Measurements from ENCODE around the gene SIPA1L3.
A peak's percentile ranks its signal among the peaks of the same experiment; 100 is the strongest.
"Not testable (repeated sequence)": the region's sequence is repeated elsewhere in the genome, so short reads cannot be mapped to it uniquely, and the experiment has no call there.

The SIPA1L3 gene

DNA sequence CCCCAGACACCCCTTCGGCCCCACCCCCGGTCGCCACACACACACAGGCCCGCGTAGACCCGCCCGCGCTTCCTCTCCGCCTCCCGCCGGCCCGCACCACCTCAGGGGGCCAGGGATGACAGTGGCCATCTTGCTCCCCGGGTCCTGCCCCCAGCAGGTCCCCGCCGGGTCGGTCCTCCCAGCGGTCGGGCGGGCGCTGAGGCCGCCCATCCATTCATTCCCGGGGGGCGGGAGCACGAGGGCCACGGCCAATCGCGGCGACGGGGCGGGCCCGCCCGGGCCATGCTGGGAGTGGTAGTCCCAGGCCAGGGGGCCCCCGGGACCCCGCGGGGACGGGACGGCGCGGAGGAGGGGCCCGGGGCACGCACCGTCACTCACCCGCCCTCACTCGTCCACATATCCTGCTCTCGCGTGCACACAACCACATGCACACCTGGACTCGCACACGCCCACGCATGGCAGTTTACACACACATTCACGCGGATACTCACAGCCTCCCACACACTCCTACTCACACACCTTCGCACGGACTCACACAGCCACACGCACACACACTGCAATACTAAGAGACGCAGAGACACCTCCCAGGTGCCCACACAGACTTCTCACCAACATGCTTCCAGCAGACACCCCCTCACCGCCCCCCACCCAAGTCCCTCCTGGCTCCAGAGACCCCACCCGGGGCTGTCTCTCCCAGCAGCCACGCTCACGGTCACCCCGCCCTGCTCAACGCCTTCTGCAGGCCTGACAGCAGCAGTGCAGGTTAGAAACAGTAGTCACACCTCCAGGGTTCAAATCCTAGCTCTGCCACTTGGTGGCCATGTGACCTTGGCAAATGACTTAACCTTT lies 317.2 kb downstream of the SIPA1L3 start, which contains the start of gene DPF1:
TSS of gene DPF1 (minus strand) at position 209 of the 849 bp plus-strand sequence. CDS start at position 129, 80 bp downstream.
- DNase-seq (ENCODE audit: low spot score) = peak; percentile 97
- TF ChIP-seq, protein P1, sequence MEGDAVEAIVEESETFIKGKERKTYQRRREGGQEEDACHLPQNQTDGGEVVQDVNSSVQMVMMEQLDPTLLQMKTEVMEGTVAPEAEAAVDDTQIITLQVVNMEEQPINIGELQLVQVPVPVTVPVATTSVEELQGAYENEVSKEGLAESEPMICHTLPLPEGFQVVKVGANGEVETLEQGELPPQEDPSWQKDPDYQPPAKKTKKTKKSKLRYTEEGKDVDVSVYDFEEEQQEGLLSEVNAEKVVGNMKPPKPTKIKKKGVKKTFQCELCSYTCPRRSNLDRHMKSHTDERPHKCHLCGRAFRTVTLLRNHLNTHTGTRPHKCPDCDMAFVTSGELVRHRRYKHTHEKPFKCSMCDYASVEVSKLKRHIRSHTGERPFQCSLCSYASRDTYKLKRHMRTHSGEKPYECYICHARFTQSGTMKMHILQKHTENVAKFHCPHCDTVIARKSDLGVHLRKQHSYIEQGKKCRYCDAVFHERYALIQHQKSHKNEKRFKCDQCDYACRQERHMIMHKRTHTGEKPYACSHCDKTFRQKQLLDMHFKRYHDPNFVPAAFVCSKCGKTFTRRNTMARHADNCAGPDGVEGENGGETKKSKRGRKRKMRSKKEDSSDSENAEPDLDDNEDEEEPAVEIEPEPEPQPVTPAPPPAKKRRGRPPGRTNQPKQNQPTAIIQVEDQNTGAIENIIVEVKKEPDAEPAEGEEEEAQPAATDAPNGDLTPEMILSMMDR (IDR thresholded peaks at IDR 0.05; ENCODE audit: borderline replicate concordance, control extremely low read depth, extremely low read depth, insufficient read depth, missing control alignments) = peak; percentile 15
- in situ Hi-C loops (cut with MboI; ENCODE audit: low sequenced_read_pairs, unreplicated experiment) = no loop called here

DNA sequence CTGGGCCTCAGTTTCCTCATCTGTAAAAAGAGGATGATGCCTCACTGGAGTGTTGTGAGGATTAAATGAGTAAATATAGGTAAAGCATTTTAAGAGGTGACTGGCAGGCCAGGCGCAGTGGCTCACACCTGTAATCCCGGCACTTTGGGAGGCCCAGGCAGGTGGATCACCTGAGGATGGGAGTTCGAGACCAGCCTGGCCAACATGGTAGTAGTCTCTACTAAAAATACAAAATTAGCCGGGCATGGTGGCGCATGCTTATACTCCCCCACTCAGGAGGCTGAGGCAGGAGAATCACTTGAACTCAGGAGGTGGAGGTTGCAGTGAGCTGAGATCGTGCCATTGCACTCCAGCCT lies 317.8 kb downstream of the SIPA1L3 start:
- in situ Hi-C loops (cut with MboI; ENCODE audit: low sequenced_read_pairs, unreplicated experiment); DNase-seq (ENCODE audit: low spot score): not testable (repeated sequence)

DNA sequence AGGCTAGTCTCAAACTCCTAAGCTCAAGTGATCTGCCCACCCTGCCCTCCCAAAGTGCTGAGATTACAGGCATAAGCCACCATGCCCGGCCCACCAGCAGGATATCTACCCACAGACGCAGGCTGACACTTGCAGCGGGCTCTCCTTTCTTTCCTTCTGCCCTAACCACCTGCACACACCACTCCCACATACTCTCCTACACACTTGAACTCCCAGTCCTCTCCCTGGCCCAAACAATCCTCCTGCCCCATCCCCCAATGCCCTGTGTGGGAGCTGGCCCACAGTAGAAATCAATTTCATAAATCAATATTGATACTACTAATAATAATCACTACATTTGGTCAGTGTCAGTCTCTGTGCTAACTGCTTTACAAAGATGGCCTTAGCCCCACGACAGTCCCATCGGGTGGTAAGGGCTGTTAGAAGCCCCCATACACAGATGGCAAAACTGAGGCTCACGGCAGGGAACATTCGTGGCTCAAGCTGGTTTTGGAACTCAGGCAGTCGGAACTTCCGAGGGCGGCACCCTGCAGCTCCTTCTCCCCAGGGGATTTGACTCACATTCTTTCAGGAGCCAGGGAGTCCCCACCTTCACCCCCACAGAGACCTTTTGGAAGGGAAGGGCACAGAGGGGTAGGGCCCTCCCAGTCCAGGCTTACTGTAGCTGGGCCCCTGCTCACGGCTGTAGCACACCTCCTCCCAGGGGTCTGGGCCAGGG lies 320.4 kb downstream of the SIPA1L3 start:
- in situ Hi-C loops (cut with MboI; ENCODE audit: low sequenced_read_pairs, unreplicated experiment) = no loop called here
- TF ChIP-seq, protein P1 (IDR thresholded peaks at IDR 0.05; ENCODE audit: borderline replicate concordance, control extremely low read depth, extremely low read depth, insufficient read depth, missing control alignments) = no peak

DNA sequence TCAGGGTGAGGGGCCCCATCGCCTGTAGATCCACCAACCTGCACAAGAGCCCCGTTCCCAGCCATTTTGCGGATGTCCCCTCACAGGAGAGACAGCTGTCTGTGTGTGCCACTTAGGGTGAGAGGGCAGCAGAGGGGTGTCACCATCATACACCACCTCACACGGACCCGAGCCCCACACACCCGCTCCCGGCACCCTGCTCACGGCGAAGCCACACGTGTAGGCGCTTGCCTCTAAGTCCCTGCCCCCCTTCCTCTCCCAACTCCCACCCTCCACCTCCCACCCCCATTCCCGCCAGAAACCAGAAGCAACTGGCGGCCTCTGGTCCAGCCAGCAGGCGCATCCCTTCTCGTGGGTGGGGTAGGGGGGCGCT lies 321.0 kb downstream of the SIPA1L3 start:
- in situ Hi-C loops (cut with MboI; ENCODE audit: low sequenced_read_pairs, unreplicated experiment) = no loop called here
- TF ChIP-seq, protein P1 (IDR thresholded peaks at IDR 0.05; ENCODE audit: borderline replicate concordance, control extremely low read depth, extremely low read depth, insufficient read depth, missing control alignments) = no peak
- no peak for DNase-seq (ENCODE audit: low spot score)

More for the DNA sequence above, 320.4 kb downstream of the SIPA1L3 start:
- DNase-seq (ENCODE audit: low spot score) = no peak

DNA sequence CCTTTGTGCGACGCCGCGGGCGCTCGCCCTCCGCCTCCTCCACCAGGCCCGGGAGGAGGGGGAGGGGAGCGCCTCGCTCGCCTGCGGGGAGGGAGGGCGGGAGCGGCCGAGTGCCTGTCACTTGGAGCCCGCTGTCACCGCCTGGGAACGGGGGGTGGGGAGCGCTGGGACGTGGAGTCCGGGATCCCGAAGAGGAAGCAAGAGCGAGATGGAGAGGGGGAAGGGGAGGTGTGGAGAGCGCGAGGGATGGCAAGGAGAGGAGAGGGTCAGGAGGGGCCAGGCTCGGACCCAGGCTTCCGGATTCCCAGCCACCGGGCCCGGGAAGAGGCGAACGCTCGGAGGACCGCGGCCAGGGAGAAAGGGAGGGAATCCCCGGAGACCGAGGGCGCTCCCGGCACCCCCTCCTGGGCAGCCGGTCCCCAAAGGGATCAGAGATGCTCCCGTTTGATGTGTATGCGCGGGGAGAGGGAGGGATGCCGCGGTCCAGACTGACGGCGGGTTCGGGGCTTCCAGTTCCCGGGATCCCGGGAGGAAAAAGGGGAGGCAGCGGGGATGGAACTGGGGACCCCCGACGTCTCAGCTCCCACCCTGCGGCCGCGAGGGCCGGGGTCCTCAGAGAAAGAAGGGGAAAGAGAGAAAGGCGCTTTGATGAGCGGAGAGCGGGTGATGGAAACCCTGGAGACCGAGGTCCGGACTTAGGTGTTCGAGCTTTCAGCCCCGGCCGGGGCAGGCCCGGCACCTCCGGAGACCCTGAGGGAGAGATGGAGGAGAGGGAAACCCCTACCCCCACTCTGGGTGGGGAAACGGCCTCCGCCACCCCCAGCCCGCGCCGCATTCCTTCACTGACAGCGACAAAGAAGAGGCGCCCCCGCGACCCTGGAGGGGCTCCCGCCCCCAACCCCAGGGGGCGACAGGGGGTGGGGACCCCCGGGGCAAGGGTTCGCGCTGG lies 321.8 kb downstream of the SIPA1L3 start:
- TF ChIP-seq, protein P1 (IDR thresholded peaks at IDR 0.05; ENCODE audit: borderline replicate concordance, control extremely low read depth, extremely low read depth, insufficient read depth, missing control alignments) = no peak
- in situ Hi-C loops (cut with MboI; ENCODE audit: low sequenced_read_pairs, unreplicated experiment) = no loop called here
- no peak for DNase-seq (ENCODE audit: low spot score)

DNA sequence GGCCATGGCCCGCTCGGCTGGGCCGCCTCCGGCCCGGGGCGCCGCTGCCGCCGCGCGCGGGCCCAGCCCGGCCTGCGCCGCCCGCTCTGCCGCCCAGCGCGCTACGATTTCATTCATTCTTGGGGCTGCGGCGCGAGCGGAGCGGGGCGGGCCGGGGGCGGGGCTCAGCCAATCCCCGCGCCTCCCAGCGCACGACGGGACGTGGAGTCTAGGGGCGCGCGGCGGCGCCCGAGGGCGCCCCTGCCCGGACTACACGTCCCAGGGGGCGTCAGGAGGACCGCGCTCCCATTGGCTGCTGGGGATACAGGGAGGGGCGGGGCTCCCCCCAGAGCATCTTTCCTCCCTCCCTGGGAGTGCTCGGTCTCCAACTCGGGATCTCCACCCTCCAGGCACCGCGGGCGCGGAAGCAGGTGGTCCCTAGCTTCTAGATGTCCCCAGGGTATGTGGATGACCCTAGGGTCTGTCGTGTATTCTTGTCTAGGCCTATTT lies 322.6 kb downstream of the SIPA1L3 start:
- in situ Hi-C loops (cut with MboI; ENCODE audit: low sequenced_read_pairs, unreplicated experiment) = loop anchor here (10.0 kb wide), 1 partner anchor 325 kb away; the partner anchor contains the start of genes SIPA1L3 and WDR87
- TF ChIP-seq, protein P1 (IDR thresholded peaks at IDR 0.05; ENCODE audit: borderline replicate concordance, control extremely low read depth, extremely low read depth, insufficient read depth, missing control alignments) = peak; percentile 21
- DNase-seq (ENCODE audit: low spot score) = peak; percentile 93

DNA sequence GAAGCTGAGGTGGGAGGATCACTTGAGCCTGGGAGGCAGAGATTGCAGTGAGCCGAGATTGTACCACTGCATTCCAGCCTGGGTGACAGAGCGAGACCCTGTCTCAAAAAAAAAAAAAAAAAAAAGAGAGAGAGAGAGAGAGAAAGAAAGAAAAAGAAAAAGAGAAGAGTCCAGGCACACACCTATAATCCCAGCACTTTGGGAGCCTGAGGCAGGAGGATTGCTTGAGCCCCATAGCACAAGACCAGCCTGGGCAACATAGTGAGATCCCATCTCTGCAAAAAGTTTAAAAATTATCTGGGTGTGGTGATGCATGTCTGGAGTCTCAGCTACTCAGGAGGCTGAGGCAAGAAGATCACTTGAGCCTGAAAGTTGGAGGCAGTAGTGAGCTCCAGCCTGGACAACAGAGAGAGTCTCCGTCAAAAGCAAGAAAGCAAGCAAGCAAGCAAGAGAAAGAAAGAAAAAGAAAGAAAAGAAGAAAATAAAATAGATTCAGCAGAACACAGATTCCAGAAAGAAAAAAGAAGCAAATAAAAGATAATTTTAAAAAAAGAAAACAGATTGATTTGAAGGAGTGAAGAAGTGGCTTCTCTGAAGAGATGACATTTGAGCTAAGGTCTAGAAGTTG lies 323.6 kb downstream of the SIPA1L3 start:
- in situ Hi-C loops (cut with MboI; ENCODE audit: low sequenced_read_pairs, unreplicated experiment) = loop anchor here (10.0 kb wide), 1 partner anchor 326 kb away; the partner anchor contains the start of genes SIPA1L3 and WDR87
- not testable (repeated sequence) for DNase-seq (ENCODE audit: low spot score)
